Activated CD8-positive, alpha-beta T cell treated with anti-CD3 and anti-CD28 coated beads, Interleukin-2, amount 10 ng/mL, durations not matched to agents 7 days and 5 days (primary cell): ENCODE results near the gene OPA1. TPM values are rescaled to one million over a fixed set of nuclear protein-coding genes. Genes with fewer than 3 reads are reported as not detected.

Source experiments
- ATAC-seq: fragments of 150-1000 bp; cut with Tn5 transposase; one replicate; pipeline ENCODE4 v1.10.0; 2021; ENCODE audit warnings: moderate library complexity
- CTCF ChIA-PET: fragments of 350-600 bp; sonication (Branson Sonifier 250); formaldehyde crosslinking; loops from one replicate; lab custom pipeline; 2021; ENCODE audit warnings: antibody characterized with exemption; lab: Charles Lee
- POLR2A ChIA-PET: fragments of 350-600 bp; sonication (Branson Sonifier 250); formaldehyde crosslinking; loops from one replicate; lab custom pipeline; 2021; ENCODE audit warnings: antibody characterized with exemption; lab: Charles Lee
- DNase-seq: peaks from one replicate; pipeline ENCODE4 v3.0.0-alpha.2; 2020
- H3K27ac Mint-ChIP-seq: one replicate; pipeline ENCODE4 v1.8.0; 2021; ENCODE audit warnings: mild to moderate bottlenecking, mixed read lengths
- H3K27me3 Mint-ChIP-seq: one replicate; pipeline ENCODE4 v1.8.0; 2021; ENCODE audit warnings: low read depth, mixed read lengths
- H3K36me3 Mint-ChIP-seq: one replicate; pipeline ENCODE4 v1.8.0; 2021; ENCODE audit warnings: low read depth, mixed read lengths
- H3K4me1 Mint-ChIP-seq: one replicate; pipeline ENCODE4 v1.8.0; 2021; ENCODE audit warnings: low read depth, mixed read lengths
- H3K4me3 Mint-ChIP-seq: one replicate; pipeline ENCODE4 v1.8.0; 2021; ENCODE audit warnings: mild to moderate bottlenecking, mixed read lengths
- H3K9me3 Mint-ChIP-seq: one replicate; pipeline ENCODE4 v1.8.0; 2022; ENCODE audit warnings: mixed read lengths; ENCODE audit not compliant: insufficient read depth
- total RNA-seq, 2 experiments: library from RNA; stranded (reverse); gene quantifications; one replicate each; pipeline ENCODE4 v1.2.3, GENCODE V29; 2021

The OPA1 gene, protein sequence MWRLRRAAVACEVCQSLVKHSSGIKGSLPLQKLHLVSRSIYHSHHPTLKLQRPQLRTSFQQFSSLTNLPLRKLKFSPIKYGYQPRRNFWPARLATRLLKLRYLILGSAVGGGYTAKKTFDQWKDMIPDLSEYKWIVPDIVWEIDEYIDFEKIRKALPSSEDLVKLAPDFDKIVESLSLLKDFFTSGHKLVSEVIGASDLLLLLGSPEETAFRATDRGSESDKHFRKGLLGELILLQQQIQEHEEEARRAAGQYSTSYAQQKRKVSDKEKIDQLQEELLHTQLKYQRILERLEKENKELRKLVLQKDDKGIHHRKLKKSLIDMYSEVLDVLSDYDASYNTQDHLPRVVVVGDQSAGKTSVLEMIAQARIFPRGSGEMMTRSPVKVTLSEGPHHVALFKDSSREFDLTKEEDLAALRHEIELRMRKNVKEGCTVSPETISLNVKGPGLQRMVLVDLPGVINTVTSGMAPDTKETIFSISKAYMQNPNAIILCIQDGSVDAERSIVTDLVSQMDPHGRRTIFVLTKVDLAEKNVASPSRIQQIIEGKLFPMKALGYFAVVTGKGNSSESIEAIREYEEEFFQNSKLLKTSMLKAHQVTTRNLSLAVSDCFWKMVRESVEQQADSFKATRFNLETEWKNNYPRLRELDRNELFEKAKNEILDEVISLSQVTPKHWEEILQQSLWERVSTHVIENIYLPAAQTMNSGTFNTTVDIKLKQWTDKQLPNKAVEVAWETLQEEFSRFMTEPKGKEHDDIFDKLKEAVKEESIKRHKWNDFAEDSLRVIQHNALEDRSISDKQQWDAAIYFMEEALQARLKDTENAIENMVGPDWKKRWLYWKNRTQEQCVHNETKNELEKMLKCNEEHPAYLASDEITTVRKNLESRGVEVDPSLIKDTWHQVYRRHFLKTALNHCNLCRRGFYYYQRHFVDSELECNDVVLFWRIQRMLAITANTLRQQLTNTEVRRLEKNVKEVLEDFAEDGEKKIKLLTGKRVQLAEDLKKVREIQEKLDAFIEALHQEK
- total RNA-seq, result 10 to 100 TPM; 61.3 TPM

DNA sequence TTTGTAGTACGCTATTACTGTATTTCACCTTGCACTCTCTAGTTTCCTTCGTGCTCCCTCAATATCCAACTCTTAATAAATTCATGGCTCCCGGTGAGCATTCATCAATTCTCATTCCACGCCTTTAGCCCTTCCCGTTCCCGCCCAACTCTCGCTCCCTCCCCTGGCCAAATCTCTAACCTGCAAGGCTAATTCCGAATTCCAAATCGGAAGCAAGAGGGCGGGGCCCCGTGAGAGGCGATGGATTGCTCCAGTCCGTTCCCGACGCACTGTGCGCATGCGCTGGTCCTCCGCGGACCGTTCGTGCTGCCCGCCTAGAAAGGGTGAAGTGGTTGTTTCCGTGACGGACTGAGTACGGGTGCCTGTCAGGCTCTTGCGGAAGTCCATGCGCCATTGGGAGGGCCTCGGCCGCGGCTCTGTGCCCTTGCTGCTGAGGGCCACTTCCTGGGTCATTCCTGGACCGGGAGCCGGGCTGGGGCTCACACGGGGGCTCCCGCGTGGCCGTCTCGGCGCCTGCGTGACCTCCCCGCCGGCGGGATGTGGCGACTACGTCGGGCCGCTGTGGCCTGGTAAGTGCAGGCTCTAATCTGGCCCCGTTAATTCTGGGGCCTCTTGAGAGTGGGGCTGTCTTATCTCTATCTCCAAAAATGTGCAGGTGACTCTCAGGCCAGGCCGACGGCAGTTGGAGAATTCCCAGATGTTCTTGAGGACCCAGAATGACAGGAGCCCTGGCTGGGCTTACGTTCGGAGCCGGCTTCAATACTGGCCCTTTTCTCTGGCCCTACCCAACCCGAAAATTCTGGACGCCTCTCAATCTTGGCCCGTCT is at the start of gene OPA1:
Gene OPA1 (plus strand): TSS at position 368 of the 827 bp plus-strand sequence. CDS start 170 bp downstream, at position 538.
- POLR2A ChIA-PET, result interaction anchor here (0.5 kb wide), 1 partner anchor 760 kb away, joined by 4 read pairs; no protein-coding TSS in a partner anchor
- ATAC-seq, result peak; percentile 96
- CTCF ChIA-PET, result no interaction called here
- H3K36me3 Mint-ChIP-seq, result peaks cover 19% of the 10 kb centered on the region
- peak; percentile 94 for DNase-seq
- H3K9me3 Mint-ChIP-seq, result no peaks in the 10 kb centered on the region
- H3K4me3 Mint-ChIP-seq, result peak within 1 kb of the TSS; percentile 88
- H3K27ac Mint-ChIP-seq, result peak within 1 kb of the TSS; percentile 95
- H3K27me3 Mint-ChIP-seq, result no peaks in the 10 kb centered on the region
- H3K4me1 Mint-ChIP-seq, result peaks cover 35% of the 10 kb centered on the region

DNA sequence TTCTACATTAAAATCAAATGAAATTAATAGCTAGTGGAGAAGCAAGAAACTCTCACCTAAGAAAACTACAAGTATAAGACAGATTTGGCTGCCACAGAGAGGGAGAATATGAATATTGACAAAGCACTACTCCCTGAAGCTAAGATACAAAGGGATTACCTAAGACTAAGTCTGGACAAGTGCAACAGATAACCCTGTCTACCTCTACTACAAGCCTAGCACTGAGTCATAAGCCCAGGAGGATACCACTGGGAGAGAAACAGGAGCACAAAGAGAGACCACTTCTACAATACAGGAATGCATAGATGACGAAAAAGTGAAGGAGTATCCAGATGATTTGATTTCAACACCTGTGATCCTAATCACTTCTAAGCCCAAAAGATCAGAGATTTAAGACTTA is 48.7 kb upstream of the OPA1 start:
- Mint-ChIP-seq H3K27ac (no peak overlapping the region), H3K36me3 (no peaks in the 10 kb centered on the region), H3K4me3 (no peak overlapping the region), H3K27me3 (no peaks in the 10 kb centered on the region), H3K9me3 (no peaks in the 10 kb centered on the region), H3K4me1 (no peaks in the 10 kb centered on the region)
- ATAC-seq (no peak), DNase-seq (no peak)
- CTCF ChIA-PET, result no interaction called here
- POLR2A ChIA-PET, result interaction anchor here (0.6 kb wide), 1 partner anchor 15 kb away, joined by 3 read pairs; no protein-coding TSS in a partner anchor

DNA sequence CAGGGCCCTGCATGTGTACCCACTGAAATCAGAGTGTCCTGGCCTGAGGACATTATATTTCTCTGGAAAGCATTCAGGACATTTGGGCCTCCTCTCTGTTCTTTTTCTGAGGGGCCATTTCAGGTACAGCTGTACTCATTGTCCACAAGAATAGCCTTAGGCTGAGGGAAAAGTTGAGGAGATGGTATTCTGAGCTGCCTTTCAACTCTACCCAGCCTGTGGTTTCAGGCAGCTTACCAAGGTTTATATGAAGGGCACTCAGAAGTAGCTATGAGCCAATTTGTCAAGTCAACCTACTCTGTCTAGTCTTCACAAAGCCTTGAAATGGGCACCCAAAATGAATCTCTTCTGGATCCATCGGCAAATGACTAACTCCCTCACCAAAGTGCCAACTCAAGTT is 47.7 kb upstream of the OPA1 start:
- no peak for DNase-seq
- ChIA-PET CTCF (no interaction called here), POLR2A (no interaction called here)
- Mint-ChIP-seq H3K4me1 (no peaks in the 10 kb centered on the region), H3K36me3 (no peaks in the 10 kb centered on the region), H3K4me3 (no peak overlapping the region), H3K27ac (no peak overlapping the region), H3K27me3 (no peaks in the 10 kb centered on the region), H3K9me3 (no peaks in the 10 kb centered on the region)
- ATAC-seq, result no peak

DNA sequence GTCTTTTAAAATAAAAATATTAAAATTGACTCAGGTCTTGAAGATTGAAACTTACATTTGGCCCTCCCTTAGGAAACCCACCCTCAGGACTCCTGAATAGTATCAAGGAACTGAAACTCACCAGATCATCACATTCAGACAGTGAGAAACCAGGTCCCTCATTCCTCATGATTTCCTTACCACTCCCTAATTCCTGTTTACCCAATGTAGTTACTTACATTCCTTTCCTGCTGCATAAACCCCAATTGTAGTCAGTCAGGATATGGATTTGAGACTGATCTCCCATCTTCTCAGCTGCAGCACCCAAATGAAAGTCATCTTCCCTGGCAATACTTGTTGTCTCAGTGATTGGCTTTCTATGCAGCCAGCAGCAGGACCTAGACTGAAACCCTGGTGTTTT is 46.9 kb upstream of the OPA1 start:
- no peak for ATAC-seq
- H3K9me3 Mint-ChIP-seq, result no peaks in the 10 kb centered on the region
- H3K4me3 Mint-ChIP-seq, result no peak overlapping the region
- POLR2A ChIA-PET, result no interaction called here
- DNase-seq, result no peak
- H3K4me1 Mint-ChIP-seq, result no peaks in the 10 kb centered on the region
- CTCF ChIA-PET, result no interaction called here
- H3K27me3 Mint-ChIP-seq, result no peaks in the 10 kb centered on the region
- no peak overlapping the region for H3K27ac Mint-ChIP-seq
- H3K36me3 Mint-ChIP-seq, result no peaks in the 10 kb centered on the region

DNA sequence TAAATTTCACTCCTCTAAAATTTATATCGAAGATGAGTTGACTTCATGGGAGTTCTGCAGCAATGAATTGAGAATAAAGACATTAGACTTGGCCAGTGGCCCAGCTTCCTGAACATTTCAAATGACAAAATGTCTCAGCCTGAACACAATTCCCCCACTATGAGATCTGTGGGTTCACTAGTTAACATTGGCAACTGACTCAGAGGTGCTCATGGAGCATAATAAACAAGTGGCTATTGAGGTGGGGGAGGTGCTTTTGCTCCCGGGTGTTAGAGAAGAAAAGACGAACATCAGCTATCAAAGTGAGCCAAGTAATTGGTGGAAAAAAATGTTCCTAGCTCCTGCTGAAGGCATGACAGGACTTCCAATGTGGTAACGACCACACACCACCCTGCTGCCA is 44.6 kb upstream of the OPA1 start:
- Mint-ChIP-seq H3K9me3 (no peaks in the 10 kb centered on the region), H3K27ac (no peak overlapping the region), H3K4me1 (no peaks in the 10 kb centered on the region), H3K4me3 (no peak overlapping the region), H3K27me3 (no peaks in the 10 kb centered on the region), H3K36me3 (no peaks in the 10 kb centered on the region)
- no peak for ATAC-seq
- ChIA-PET POLR2A (no interaction called here), CTCF (no interaction called here)
- DNase-seq, result no peak

DNA sequence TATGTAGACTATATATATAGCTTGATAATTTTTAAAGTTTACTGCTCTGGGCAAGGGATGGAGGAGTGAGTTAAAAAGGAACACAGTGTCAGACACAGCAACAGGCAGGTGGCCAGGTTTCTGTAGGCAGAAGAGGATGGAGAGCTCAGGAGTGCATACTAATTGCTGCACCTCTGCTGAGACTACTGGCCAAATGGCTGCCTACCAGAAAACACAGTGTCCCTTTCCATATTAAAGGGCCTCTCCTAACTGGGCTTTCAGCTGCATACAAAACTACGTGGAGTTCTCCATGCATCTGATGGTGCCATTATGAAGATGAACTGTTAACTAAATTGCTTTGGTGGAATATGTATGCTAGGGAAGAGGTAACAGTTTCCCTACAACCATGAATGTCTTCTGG is 40.1 kb upstream of the OPA1 start:
- no peaks in the 10 kb centered on the region for H3K4me1 Mint-ChIP-seq
- no peaks in the 10 kb centered on the region for H3K27me3 Mint-ChIP-seq
- no peak overlapping the region for H3K4me3 Mint-ChIP-seq
- H3K9me3 Mint-ChIP-seq, result no peaks in the 10 kb centered on the region
- H3K36me3 Mint-ChIP-seq, result no peaks in the 10 kb centered on the region
- CTCF ChIA-PET, result no interaction called here
- no peak overlapping the region for H3K27ac Mint-ChIP-seq
- DNase-seq (no peak), ATAC-seq (no peak)
- POLR2A ChIA-PET, result no interaction called here

DNA sequence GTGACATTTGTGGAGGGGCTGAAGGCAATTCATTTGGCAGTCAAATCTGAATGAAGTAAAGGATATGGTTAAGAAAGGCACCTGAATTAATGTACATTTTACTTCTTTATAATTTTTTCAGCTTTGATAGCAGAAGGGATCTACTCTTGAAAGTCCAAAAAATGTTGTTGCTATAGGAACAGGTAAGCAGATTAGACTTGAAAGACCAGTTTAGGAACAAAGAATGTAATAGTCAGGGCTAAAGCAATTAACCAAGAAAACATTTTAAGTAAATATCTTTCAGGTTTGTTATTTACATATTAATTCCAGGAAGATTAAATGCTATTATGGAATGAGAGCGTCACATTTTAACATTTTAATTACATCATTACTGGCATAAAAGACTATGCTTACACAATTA is 39.4 kb upstream of the OPA1 start:
- no peak for ATAC-seq
- no peaks in the 10 kb centered on the region for H3K4me1 Mint-ChIP-seq
- no peak overlapping the region for H3K27ac Mint-ChIP-seq
- no peaks in the 10 kb centered on the region for H3K9me3 Mint-ChIP-seq
- H3K36me3 Mint-ChIP-seq, result no peaks in the 10 kb centered on the region
- H3K27me3 Mint-ChIP-seq, result no peaks in the 10 kb centered on the region
- ChIA-PET POLR2A (no interaction called here), CTCF (no interaction called here)
- no peak for DNase-seq
- no peak overlapping the region for H3K4me3 Mint-ChIP-seq

DNA sequence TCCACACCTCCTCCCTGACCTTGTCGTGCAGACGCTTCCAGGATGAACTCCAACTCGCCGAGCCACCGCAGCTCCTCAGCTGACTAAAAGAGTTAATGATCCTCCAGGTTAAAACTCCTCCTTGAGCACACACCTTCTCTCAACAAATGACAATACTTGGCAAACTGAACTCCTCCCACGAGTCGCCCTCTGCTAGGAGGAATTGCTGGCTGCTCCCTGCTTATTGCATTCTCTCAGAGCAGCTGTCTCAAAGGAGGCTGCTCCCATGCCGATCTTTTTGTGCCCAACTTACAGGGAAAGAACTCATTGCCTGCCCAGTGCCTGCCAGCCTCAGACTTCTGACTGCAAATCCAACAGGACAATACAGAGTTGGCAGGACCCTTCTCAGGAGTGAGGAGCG is 38.2 kb upstream of the OPA1 start, which contains the start of gene ATP13A4:
Gene ATP13A4 (minus strand): TSS at position 85 of the 400 bp plus-strand sequence. CDS start 96 bp downstream, outside the sequence.
- Mint-ChIP-seq H3K27me3 (no peaks in the 10 kb centered on the region), H3K9me3 (no peaks in the 10 kb centered on the region), H3K4me1 (no peaks in the 10 kb centered on the region), H3K27ac (no peak within 1 kb of the TSS), H3K36me3 (no peaks in the 10 kb centered on the region), H3K4me3 (no peak within 1 kb of the TSS)
- ATAC-seq (no peak), DNase-seq (no peak)
- ChIA-PET CTCF (no interaction called here), POLR2A (no interaction called here)

DNA sequence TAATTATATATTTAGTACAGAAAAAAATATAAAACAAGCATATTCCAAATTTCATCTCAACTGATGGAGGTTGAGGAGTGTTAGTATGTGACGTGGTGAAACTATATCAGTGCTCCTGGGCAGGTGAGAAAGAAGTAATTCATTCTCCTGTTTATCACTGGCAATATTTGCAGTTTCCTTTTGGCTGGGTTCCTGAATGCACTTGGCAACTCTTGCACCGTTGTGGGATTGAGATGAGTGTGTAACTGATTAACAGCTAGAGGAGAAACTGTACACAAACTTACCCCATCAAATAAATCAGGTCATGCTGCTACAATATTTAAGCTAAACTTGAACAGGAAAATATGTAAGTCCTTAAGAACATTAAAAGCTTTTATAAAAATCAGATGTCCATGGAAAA is 36.2 kb upstream of the OPA1 start:
- no peak for ATAC-seq
- POLR2A ChIA-PET, result no interaction called here
- no peak for DNase-seq
- H3K27me3 Mint-ChIP-seq, result no peaks in the 10 kb centered on the region
- no peak overlapping the region for H3K4me3 Mint-ChIP-seq
- H3K9me3 Mint-ChIP-seq, result no peaks in the 10 kb centered on the region
- CTCF ChIA-PET, result no interaction called here
- H3K27ac Mint-ChIP-seq, result no peak overlapping the region
- H3K4me1 Mint-ChIP-seq, result no peaks in the 10 kb centered on the region
- no peaks in the 10 kb centered on the region for H3K36me3 Mint-ChIP-seq

DNA sequence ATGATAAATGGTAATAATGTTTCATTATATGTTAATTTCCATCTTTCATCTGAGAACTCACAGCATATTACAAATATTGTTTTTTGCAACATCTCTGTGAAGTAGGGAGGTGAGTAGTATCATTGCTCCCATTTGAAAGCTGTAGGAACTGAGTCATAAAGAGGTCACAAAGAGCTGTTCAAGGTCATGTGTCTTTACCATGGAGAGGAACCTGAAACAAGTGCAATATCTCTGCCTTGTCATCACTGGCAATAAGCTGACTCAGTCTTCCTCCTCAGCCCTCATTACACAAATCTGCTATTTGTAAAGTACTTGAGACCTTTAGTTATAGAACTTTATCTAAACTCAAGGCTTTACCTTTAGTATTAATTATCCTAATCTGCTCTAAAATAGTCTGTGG is 33.9 kb upstream of the OPA1 start:
- Mint-ChIP-seq H3K9me3 (no peaks in the 10 kb centered on the region), H3K27me3 (no peaks in the 10 kb centered on the region), H3K27ac (no peak overlapping the region), H3K36me3 (no peaks in the 10 kb centered on the region), H3K4me1 (no peaks in the 10 kb centered on the region), H3K4me3 (no peak overlapping the region)
- DNase-seq, result no peak
- ATAC-seq, result no peak
- POLR2A ChIA-PET, result interaction anchor here (0.7 kb wide), 1 partner anchor 15 kb away, joined by 3 read pairs; no protein-coding TSS in a partner anchor
- CTCF ChIA-PET, result no interaction called here

DNA sequence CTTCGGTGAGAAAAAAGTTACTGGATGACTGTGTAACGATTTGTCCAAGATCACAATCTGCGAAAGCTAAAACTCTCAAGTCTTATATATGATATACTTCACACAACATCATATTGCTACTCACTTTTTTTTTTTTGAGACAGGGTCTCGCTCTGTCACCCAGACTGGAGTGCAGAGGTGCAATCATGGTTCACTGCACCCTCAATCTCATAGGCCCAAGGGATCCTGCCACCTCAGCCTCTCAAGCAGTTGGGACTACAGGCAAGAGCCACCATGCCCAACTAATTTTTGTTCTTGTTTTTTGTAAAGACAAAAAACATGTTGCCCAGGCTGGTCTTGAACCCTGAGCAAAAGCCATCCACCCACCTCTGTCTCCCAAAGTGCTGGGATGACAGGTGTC is 32.9 kb upstream of the OPA1 start:
- ATAC-seq, result no peak
- ChIA-PET POLR2A (no interaction called here), CTCF (no interaction called here)
- no peak for DNase-seq
- Mint-ChIP-seq H3K36me3 (no peaks in the 10 kb centered on the region), H3K9me3 (no peaks in the 10 kb centered on the region), H3K4me1 (no peaks in the 10 kb centered on the region), H3K27me3 (no peaks in the 10 kb centered on the region), H3K27ac (no peak overlapping the region), H3K4me3 (no peak overlapping the region)
